ENCODE results near the gene CEND1.

DNA sequence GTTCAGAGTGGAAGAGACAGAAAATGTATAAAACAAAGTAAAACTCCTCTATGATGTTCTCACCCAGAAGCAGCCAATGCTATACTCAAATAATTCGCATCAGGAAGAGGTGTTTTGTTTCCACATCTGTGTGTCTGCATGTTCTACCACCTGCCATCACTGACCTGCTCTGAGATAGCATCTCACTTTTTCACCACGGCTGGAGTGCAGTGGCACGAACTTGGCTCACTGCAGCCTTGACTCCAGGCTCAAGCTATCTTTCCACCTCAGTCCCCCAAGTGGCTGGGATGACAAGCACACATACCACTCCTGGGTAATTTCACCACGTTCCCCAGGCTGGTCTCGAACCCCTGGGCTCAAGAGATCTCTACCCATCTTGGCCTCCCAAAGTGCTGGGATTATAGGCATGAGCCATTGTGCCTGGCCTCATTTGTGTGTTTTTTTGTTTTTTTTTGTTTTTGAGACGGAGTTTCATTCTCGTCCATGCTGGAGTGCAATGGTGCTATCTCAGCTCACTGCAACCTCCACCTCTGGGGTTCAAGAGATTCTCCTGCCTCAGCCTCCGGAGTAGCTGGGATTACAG is 28.3 kb downstream of the CEND1 start:
- TF ChIP-seq CTCF (IDR thresholded peaks at IDR 0.05), result no peak
- TF ChIP-seq POLR2A (IDR thresholded peaks at IDR 0.05), result no peak

All from thyroid gland (tissue), 4 donors.